Smooth muscle cell (in vitro differentiated cells): Measurements from ENCODE around the gene RALBP1. TPM values are rescaled to one million over a fixed set of nuclear protein-coding genes. Genes with fewer than 3 reads are reported as not detected.
"Not testable (repeated sequence)": the region's sequence is repeated elsewhere in the genome, so short reads cannot be mapped to it uniquely, and the experiment has no call there.

Source experiments
- DNase-seq: peaks from one replicate; lab custom pipeline; 2025; ENCODE audit not compliant: unreplicated experiment; lab: John Stamatoyannopoulos, UW
- H2AFZ ChIP-seq: fragments of 200-600 bp; sonication (generic); 2 replicates; pipeline ENCODE4 v1.6.0; 2016; ENCODE audit warnings: antibody characterized with exemption, low read depth, mild to moderate bottlenecking
- H3F3A ChIP-seq: fragments of 200-600 bp; sonication (generic); 2 replicates; pipeline ENCODE4 v1.6.0; 2017; ENCODE audit warnings: antibody characterized with exemption, low read depth
- H3K27ac ChIP-seq: fragments of 200-600 bp; sonication (generic); 2 replicates; pipeline ENCODE4 v1.5.1; 2016; ENCODE audit warnings: low read depth, mild to moderate bottlenecking
- H3K27me3 ChIP-seq: fragments of 200-600 bp; sonication (generic); 2 replicates; pipeline ENCODE4 v1.6.1; 2016; ENCODE audit warnings: low read depth, mild to moderate bottlenecking
- H3K36me3 ChIP-seq: fragments of 200-600 bp; sonication (generic); 2 replicates; pipeline ENCODE4 v1.5.1; 2016; ENCODE audit warnings: low read depth
- H3K4me1 ChIP-seq: fragments of 200-600 bp; sonication (generic); 2 replicates; pipeline ENCODE4 v1.5.1; 2016; ENCODE audit warnings: low read depth
- H3K4me2 ChIP-seq: fragments of 200-600 bp; sonication (generic); 2 replicates; pipeline ENCODE4 v1.6.0; 2016; ENCODE audit warnings: mild to moderate bottlenecking
- H3K4me3 ChIP-seq: fragments of 200-600 bp; sonication (generic); 2 replicates; pipeline ENCODE4 v1.5.1; 2016; ENCODE audit warnings: mild to moderate bottlenecking
- H3K79me2 ChIP-seq: fragments of 200-600 bp; sonication (generic); 2 replicates; pipeline ENCODE4 v1.6.0; 2016; ENCODE audit warnings: low read depth, mild to moderate bottlenecking
- H3K9ac ChIP-seq: fragments of 200-600 bp; sonication (generic); 2 replicates; pipeline ENCODE4 v1.6.0; 2016; ENCODE audit warnings: low read depth
- H3K9me3 ChIP-seq: fragments of 200-600 bp; sonication (generic); replicated peaks from 2 replicates; pipeline ENCODE4 v1.5.1; 2016; ENCODE audit warnings: low read depth
- H4K20me1 ChIP-seq: fragments of 200-600 bp; sonication (generic); 2 replicates; pipeline ENCODE4 v1.6.0; 2016; ENCODE audit warnings: low read depth
- WGBS: methylation state at CpG from one replicate; pipeline ENCODE4 v1.1.7; 2016; ENCODE audit warnings: low lambda C conversion rate; 5-methylcytosine and 5-hydroxymethylcytosine counted together
- polyA plus RNA-seq: library from polyadenylated mRNA; unstranded; fragments of >200 nt; fragmentation: Nextera tagmentation; extraction: Ambion mirVana; gene quantifications from 2 replicates; pipeline ENCODE4 v1.2.1, GENCODE V29; 2016
- total RNA-seq: library from RNA; depleted of rRNA; stranded (reverse); fragments of >200 nt; gene quantifications from 2 replicates; pipeline ENCODE4 v1.2.3, GENCODE V29; 2014
- TF ChIP-seq, protein P1 (sequence below): fragments of 200-600 bp; sonication (generic); IDR thresholded peaks from 2 replicates; pipeline ENCODE4 v1.5.1; 2017; ENCODE audit warnings: borderline replicate concordance, mild to moderate bottlenecking, antibody characterized with exemption; ENCODE audit not compliant: insufficient read depth, poor library complexity, severe bottlenecking

Gene RALBP1
- total and polyA plus RNA-seq, 2 experiments from 2014 or later: 33.3 to 33.6 TPM

DNA sequence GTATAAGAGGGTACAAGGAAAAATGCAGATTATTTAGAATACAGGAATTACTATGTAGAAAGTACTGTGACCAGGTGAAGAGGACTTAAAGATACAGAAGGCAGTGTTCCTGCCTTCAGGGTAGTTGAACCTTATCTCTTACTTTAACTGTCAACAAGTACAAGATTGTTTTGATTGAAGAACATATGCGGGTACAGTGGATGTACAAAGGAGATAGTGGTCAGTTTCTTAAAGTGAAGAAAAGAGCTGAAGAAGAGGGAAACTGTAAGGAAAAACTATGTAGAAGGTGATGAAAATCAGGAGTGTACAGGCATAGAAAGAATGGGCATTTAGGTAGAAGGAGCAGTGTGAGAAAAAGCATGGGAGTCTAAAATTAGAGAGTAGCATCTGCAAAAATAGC is 2.2 kb downstream of the RALBP1 start:
- no peaks in the 10 kb centered on the region for H3F3A ChIP-seq
- H3K79me2 ChIP-seq: peaks cover 70% of the 10 kb centered on the region
- H3K4me1 ChIP-seq: peaks cover 9% of the 10 kb centered on the region
- H3K9ac ChIP-seq: no peak overlapping the region
- no peaks in the 10 kb centered on the region for H3K36me3 ChIP-seq
- TF ChIP-seq, protein P1, sequence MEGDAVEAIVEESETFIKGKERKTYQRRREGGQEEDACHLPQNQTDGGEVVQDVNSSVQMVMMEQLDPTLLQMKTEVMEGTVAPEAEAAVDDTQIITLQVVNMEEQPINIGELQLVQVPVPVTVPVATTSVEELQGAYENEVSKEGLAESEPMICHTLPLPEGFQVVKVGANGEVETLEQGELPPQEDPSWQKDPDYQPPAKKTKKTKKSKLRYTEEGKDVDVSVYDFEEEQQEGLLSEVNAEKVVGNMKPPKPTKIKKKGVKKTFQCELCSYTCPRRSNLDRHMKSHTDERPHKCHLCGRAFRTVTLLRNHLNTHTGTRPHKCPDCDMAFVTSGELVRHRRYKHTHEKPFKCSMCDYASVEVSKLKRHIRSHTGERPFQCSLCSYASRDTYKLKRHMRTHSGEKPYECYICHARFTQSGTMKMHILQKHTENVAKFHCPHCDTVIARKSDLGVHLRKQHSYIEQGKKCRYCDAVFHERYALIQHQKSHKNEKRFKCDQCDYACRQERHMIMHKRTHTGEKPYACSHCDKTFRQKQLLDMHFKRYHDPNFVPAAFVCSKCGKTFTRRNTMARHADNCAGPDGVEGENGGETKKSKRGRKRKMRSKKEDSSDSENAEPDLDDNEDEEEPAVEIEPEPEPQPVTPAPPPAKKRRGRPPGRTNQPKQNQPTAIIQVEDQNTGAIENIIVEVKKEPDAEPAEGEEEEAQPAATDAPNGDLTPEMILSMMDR: no peak
- H3K27ac ChIP-seq: no peak overlapping the region
- 71% methylated on average over 1 of the region's 1 CpG for WGBS
- peaks cover 29% of the 10 kb centered on the region for H4K20me1 ChIP-seq
- H3K27me3 ChIP-seq: no peaks in the 10 kb centered on the region
- peak overlapping the region; percentile 98 for H3K4me2 ChIP-seq
- H3K4me3 ChIP-seq: no peak overlapping the region
- H2AFZ ChIP-seq: no peak overlapping the region
- no peak for DNase-seq
- no peaks in the 10 kb centered on the region for H3K9me3 ChIP-seq

DNA sequence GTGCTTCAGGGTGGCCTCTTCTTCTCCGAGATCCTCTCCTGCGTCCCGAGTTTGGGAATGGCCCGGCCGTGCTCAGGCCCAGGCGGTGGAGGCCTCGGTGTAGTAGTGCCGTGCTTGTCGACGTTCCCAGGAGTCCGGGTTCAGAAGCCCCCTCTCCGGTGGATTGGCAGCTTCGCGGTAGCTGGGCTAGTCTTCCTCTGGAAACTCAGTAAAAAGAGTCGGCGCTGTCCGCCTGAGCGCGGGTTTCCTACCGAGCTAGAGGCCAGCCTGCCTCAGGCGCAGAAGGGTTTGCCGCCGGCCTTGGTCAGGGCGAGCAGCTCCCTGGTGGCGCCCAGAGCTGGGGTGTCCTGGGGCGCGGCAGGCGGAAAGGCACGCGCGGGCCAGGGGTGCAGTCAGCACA is 3.2 kb downstream of the RALBP1 start:
- DNase-seq: no peak
- Histone ChIP-seq H3K9ac (no peak overlapping the region), H3K79me2 (peaks cover 80% of the 10 kb centered on the region), H4K20me1 (peaks cover 30% of the 10 kb centered on the region), H3F3A (no peaks in the 10 kb centered on the region), H3K27ac (no peak overlapping the region), H3K9me3 (no peaks in the 10 kb centered on the region), H3K4me2 (no peak overlapping the region), H3K36me3 (no peaks in the 10 kb centered on the region), H2AFZ (no peak overlapping the region), H3K4me1 (peaks cover 9% of the 10 kb centered on the region), H3K4me3 (no peak overlapping the region), H3K27me3 (no peaks in the 10 kb centered on the region)
- TF ChIP-seq, protein P1: no peak
- WGBS: 95% methylated on average over 31 of the region's 31 CpGs

DNA sequence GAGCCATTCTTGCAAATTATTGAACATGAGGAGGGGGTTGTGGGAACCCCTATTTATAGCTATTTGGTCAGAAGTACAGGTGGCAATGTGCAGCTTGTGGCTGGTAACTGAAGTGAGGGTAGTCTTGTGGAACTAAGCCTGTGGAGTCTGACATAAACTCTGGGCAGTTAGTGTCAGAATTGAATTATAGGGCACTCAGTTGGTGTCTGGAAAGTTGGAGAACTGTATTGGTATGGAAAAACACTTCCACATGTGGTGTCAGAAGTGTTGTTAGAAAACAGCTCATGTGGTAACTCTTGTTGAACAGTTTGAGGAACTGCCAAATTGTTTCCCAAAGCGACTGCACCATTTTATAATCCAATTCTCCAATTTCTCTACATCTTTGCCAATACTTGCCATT is 7.5 kb downstream of the RALBP1 start:
- Histone ChIP-seq H3K4me1 (no peaks in the 10 kb centered on the region), H3K36me3 (no peaks in the 10 kb centered on the region), H3K9me3 (no peaks in the 10 kb centered on the region), H3K27ac (no peak overlapping the region), H4K20me1 (peaks cover 20% of the 10 kb centered on the region), H3K79me2 (peaks cover 99% of the 10 kb centered on the region), H3K27me3 (no peaks in the 10 kb centered on the region), H2AFZ (no peak overlapping the region), H3K4me2 (no peak overlapping the region), H3F3A (no peaks in the 10 kb centered on the region), H3K4me3 (no peak overlapping the region), H3K9ac (no peak overlapping the region)
- DNase-seq: no peak
- 92% methylated on average over 1 of the region's 1 CpG for WGBS
- TF ChIP-seq, protein P1: no peak

DNA sequence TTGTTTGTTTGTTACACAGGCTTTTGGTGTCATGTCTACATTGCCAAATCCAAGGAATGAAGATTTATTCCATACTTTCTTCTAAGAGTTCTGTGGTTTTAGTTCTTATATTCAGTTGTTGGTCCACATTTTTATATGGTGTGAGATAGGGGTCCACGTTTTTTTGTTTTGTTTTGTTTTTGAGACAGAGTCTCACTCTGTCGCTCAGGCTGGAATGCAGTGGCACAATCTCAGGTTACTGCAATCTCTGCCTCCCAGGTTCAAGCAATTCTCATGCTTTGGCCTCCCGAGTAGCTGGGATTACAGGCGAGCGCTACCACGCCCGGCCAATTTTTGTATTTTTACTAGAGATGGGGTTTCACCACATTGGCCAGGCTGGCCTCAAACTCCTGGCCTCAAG is 8.2 kb downstream of the RALBP1 start:
- Histone ChIP-seq H2AFZ (no peak overlapping the region), H4K20me1 (peaks cover 19% of the 10 kb centered on the region), H3K36me3 (no peaks in the 10 kb centered on the region), H3F3A (no peaks in the 10 kb centered on the region), H3K4me2 (no peak overlapping the region), H3K4me3 (no peak overlapping the region), H3K4me1 (no peaks in the 10 kb centered on the region), H3K9me3 (no peaks in the 10 kb centered on the region), H3K27ac (no peak overlapping the region), H3K9ac (no peak overlapping the region), H3K79me2 (peaks cover 99% of the 10 kb centered on the region), H3K27me3 (no peaks in the 10 kb centered on the region)
- 97% methylated on average over 7 of the region's 7 CpGs for WGBS
- TF ChIP-seq, protein P1: no peak
- no peak for DNase-seq

DNA sequence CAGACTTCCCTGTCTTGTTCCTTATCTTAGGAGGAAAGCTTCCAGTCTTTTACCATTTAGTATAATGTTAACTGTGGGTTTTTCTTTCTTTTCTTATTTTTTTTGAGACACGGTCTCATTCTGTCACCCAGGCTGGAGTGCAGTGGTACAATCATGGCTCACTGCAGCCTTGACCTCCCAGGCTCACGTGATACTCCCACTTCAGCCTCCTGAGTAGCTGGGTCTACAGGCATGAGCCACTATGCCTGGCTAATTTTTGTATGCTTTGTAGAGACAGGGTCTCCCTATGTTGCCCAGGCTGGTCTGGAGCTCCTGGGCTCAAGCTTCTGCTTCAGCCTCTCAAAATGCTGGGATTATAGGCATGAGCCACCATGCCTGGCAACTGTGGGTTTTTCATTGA is 9.5 kb downstream of the RALBP1 start:
- H3K27ac ChIP-seq, H3K9me3 ChIP-seq, H3K4me2 ChIP-seq, H3K27me3 ChIP-seq, H2AFZ ChIP-seq, H3K36me3 ChIP-seq, H3K4me3 ChIP-seq, DNase-seq, H3K4me1 ChIP-seq, H3K9ac ChIP-seq, H3F3A ChIP-seq: not testable (repeated sequence)
- peaks cover 15% of the 10 kb centered on the region for H4K20me1 ChIP-seq
- peaks cover 99% of the 10 kb centered on the region for H3K79me2 ChIP-seq
- WGBS: 83% methylated on average over 2 of the region's 2 CpGs
